Measurements from ENCODE around the gene GAK. TPM values are rescaled to one million over a fixed set of nuclear protein-coding genes. Genes with fewer than 3 reads are reported as not detected.
A peak's percentile ranks its signal among the peaks of the same experiment; 100 is the strongest.

The GAK gene
- total and polyA plus RNA-seq, 2 of the 13 experiments (the other 11 are each of a cell fraction or from before 2014, with no cell fraction given) = 17.5 to 44.3 TPM

DNA sequence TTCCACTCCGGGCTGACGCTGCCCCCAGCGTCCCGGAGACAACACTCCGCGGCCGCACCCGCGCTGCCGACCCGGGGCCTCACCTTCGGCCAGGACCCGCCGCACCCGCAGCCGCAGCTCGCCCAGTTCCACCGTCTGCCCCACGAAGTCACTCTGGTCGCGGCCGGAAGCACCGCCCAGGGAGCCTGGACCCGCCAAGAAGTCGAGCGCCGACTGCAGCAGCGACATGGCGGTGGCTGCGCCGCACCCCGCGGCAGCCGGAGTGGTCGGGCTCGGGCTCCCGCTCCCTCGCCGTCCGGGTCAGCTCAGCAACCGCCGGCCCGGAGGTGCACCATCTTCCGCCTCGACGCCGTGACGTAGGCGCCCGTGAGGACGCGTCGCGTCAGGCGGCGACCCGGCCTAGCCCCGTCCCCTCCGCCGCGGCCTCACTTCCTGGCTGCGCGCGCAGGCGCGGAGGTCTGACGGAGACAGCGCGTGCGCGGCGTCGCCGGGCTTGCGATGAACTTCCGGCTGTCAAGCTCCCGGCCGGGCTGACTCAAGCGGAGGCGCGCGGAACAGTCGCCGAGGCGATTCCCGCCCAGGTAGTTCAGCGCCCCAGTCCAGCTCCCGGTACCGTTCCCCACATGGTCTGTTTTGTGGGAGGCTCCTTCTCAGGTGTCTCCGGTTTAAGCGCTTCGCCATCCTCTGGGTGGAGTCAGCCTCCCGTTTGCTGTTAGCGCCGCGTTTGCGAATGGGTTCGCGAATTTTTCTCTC is at the start of gene GAK, which contains the start of gene TMEM175 (continued):
- TF ChIP-seq, protein P1, sequence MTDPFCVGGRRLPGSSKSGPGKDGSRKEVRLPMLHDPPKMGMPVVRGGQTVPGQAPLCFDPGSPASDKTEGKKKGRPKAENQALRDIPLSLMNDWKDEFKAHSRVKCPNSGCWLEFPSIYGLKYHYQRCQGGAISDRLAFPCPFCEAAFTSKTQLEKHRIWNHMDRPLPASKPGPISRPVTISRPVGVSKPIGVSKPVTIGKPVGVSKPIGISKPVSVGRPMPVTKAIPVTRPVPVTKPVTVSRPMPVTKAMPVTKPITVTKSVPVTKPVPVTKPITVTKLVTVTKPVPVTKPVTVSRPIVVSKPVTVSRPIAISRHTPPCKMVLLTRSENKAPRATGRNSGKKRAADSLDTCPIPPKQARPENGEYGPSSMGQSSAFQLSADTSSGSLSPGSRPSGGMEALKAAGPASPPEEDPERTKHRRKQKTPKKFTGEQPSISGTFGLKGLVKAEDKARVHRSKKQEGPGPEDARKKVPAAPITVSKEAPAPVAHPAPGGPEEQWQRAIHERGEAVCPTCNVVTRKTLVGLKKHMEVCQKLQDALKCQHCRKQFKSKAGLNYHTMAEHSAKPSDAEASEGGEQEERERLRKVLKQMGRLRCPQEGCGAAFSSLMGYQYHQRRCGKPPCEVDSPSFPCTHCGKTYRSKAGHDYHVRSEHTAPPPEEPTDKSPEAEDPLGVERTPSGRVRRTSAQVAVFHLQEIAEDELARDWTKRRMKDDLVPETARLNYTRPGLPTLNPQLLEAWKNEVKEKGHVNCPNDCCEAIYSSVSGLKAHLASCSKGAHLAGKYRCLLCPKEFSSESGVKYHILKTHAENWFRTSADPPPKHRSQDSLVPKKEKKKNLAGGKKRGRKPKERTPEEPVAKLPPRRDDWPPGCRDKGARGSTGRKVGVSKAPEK (CRISPR knock-in tag; IDR thresholded peaks at IDR 0.05; ENCODE audit: borderline replicate concordance) = no peak
- TF ChIP-seq JUND (CRISPR knock-in tag; IDR thresholded peaks at IDR 0.05) (no peak), ZNF614 (CRISPR knock-in tag; IDR thresholded peaks at IDR 0.05; ENCODE audit: borderline replicate concordance) (peak; percentile 76; the same call in 1 of the 2 replicates), ZNF138 (CRISPR knock-in tag; IDR thresholded peaks at IDR 0.05; ENCODE audit: low read depth) (peak; percentile 89), GFI1 (CRISPR knock-in tag; IDR thresholded peaks at IDR 0.05; ENCODE audit: borderline replicate concordance) (no peak; the same call in 1 of the 2 replicates), ZKSCAN1 (IDR thresholded peaks at IDR 0.05; ENCODE audit: low read length) (no peak), ZSCAN12 (CRISPR knock-in tag; IDR thresholded peaks at IDR 0.05) (no peak), ZNF747 (CRISPR knock-in tag; IDR thresholded peaks at IDR 0.05; ENCODE audit: borderline replicate concordance) (peak; percentile 85; the same call in 1 of the 2 replicates), POLR2AphosphoS2 (IDR thresholded peaks at IDR 0.05; ENCODE audit: low read depth, low read length) (no peak), SOX6 (IDR thresholded peaks at IDR 0.05) (no peak), SOX6 (CRISPR knock-in tag; IDR thresholded peaks at IDR 0.05) (peak; percentile 44; the same call in 1 of the 2 replicates), TBL1XR1 (IDR thresholded peaks at IDR 0.05; ENCODE audit: borderline replicate concordance, low read length, partially characterized antibody) (peak; percentile 11), SP5 (CRISPR knock-in tag; IDR thresholded peaks at IDR 0.05; ENCODE audit: borderline replicate concordance, low read depth) (no peak), MZF1 (CRISPR knock-in tag; IDR thresholded peaks at IDR 0.05; ENCODE audit: borderline replicate concordance) (no peak), AGO2 (optimal IDR thresholded peaks at IDR 0.05; ENCODE audit: low read depth, low read length) (peak; percentile 70), ZSCAN21 (CRISPR knock-in tag; IDR thresholded peaks at IDR 0.05; ENCODE audit: borderline replicate concordance) (peak; percentile 64; the same call in 1 of the 2 replicates)
- TF ChIP-seq, protein P2, sequence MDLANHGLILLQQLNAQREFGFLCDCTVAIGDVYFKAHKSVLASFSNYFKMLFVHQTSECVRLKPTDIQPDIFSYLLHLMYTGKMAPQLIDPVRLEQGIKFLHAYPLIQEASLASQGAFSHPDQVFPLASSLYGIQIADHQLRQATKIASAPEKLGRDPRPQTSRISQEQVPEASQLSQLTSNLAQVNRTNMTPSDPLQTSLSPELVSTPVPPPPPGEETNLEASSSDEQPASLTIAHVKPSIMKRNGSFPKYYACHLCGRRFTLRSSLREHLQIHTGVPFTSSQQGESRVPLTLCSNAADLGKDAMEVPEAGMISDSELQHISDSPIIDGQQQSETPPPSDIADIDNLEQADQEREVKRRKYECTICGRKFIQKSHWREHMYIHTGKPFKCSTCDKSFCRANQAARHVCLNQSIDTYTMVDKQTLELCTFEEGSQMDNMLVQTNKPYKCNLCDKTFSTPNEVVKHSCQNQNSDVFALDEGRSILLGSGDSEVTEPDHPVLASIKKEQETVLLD (CRISPR knock-in tag; IDR thresholded peaks at IDR 0.05; ENCODE audit: low read depth) = peak; percentile 86; the same call in 1 of the 2 replicates
- TF ChIP-seq, protein P3, sequence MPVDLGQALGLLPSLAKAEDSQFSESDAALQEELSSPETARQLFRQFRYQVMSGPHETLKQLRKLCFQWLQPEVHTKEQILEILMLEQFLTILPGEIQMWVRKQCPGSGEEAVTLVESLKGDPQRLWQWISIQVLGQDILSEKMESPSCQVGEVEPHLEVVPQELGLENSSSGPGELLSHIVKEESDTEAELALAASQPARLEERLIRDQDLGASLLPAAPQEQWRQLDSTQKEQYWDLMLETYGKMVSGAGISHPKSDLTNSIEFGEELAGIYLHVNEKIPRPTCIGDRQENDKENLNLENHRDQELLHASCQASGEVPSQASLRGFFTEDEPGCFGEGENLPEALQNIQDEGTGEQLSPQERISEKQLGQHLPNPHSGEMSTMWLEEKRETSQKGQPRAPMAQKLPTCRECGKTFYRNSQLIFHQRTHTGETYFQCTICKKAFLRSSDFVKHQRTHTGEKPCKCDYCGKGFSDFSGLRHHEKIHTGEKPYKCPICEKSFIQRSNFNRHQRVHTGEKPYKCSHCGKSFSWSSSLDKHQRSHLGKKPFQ (CRISPR knock-in tag; IDR thresholded peaks at IDR 0.05; ENCODE audit: insufficient replicate concordance) = peak; percentile 68
- TF ChIP-seq, protein P4, sequence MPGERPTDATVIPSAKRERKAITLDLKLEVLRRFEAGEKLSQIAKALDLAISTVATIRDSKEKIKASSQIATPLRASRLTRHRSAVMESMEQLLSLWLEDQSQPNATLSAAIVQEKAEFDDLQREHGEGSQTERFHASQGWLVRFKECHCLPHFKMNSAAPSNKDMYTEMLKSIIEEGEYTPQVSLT (CRISPR knock-in tag; IDR thresholded peaks at IDR 0.05; ENCODE audit: borderline replicate concordance, low read depth) = no peak; the same call in 1 of the 2 replicates
- TF ChIP-seq, protein P5, sequence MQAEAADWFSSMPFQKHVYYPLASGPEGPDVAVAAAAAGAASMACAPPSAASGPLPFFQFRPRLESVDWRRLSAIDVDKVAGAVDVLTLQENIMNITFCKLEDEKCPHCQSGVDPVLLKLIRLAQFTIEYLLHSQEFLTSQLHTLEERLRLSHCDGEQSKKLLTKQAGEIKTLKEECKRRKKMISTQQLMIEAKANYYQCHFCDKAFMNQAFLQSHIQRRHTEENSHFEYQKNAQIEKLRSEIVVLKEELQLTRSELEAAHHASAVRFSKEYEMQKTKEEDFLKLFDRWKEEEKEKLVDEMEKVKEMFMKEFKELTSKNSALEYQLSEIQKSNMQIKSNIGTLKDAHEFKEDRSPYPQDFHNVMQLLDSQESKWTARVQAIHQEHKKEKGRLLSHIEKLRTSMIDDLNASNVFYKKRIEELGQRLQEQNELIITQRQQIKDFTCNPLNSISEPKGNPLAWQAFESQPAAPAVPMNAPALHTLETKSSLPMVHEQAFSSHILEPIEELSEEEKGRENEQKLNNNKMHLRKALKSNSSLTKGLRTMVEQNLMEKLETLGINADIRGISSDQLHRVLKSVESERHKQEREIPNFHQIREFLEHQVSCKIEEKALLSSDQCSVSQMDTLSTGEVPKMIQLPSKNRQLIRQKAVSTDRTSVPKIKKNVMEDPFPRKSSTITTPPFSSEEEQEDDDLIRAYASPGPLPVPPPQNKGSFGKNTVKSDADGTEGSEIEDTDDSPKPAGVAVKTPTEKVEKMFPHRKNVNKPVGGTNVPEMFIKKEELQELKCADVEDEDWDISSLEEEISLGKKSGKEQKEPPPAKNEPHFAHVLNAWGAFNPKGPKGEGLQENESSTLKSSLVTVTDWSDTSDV (CRISPR knock-in tag; IDR thresholded peaks at IDR 0.05) = peak; percentile 59
